H9 (cell line): Measurements from ENCODE around the gene KRT1. TPM values are rescaled to one million over a fixed set of nuclear protein-coding genes. Genes with fewer than 3 reads are reported as not detected.
A peak's percentile ranks its signal among the peaks of the same experiment; 100 is the strongest.

Experiments used
- DNase-seq: peaks from one replicate; pipeline ENCODE4 v3.0.0-alpha.2; 2017
- H2AFZ ChIP-seq: one replicate; pipeline ENCODE4 v1.6.1; 2013; ENCODE audit warnings: mild to moderate bottlenecking, low read length, control low read depth, moderate library complexity
- H2AK5ac ChIP-seq: 2 replicates; pipeline ENCODE4 v1.6.1; 2013; ENCODE audit warnings: low read length, control low read depth, mixed read lengths; ENCODE audit not compliant: insufficient read length
- H2BK120ac ChIP-seq: one replicate; pipeline ENCODE4 v1.6.1; 2013; ENCODE audit warnings: low read depth, mild to moderate bottlenecking, low read length, control low read depth, inconsistent platforms; ENCODE audit not compliant: poor library complexity, severe bottlenecking
- H2BK12ac ChIP-seq: 2 replicates; pipeline ENCODE4 v1.6.1; 2013; ENCODE audit warnings: low read length, control low read depth, mixed read lengths, low read depth; ENCODE audit not compliant: insufficient read length
- H2BK15ac ChIP-seq: 2 replicates; pipeline ENCODE4 v1.6.1; 2013; ENCODE audit warnings: low read depth, low read length, control low read depth
- H2BK20ac ChIP-seq: one replicate; pipeline ENCODE4 v1.6.1; 2013; ENCODE audit warnings: low read depth, mild to moderate bottlenecking, low read length, control low read depth, inconsistent platforms; ENCODE audit not compliant: poor library complexity, severe bottlenecking
- H2BK5ac ChIP-seq: 2 replicates; pipeline ENCODE4 v1.6.1; 2013; ENCODE audit warnings: low read length, control low read depth, mixed read lengths; ENCODE audit not compliant: insufficient read length
- H3K14ac ChIP-seq: 2 replicates; pipeline ENCODE4 v1.6.1; 2013; ENCODE audit warnings: low read length, control low read depth; ENCODE audit not compliant: insufficient read depth
- H3K18ac ChIP-seq: 2 replicates; pipeline ENCODE4 v1.6.1; 2013; ENCODE audit warnings: low read depth, mild to moderate bottlenecking, mixed read lengths, low read length, control low read depth; ENCODE audit not compliant: insufficient read length
- H3K23ac ChIP-seq: 2 replicates; pipeline ENCODE4 v1.6.1; 2013; ENCODE audit warnings: low read length, control low read depth, mixed read lengths, low read depth; ENCODE audit not compliant: insufficient read length
- H3K23me2 ChIP-seq: 2 replicates; pipeline ENCODE4 v1.6.1; 2013; ENCODE audit warnings: low read depth, mild to moderate bottlenecking, mixed read lengths, low read length, control low read depth; ENCODE audit not compliant: insufficient read length, poor library complexity, severe bottlenecking
- H3K27ac ChIP-seq: 2 replicates; pipeline ENCODE4 v1.5.1; 2013; ENCODE audit warnings: low read length, control low read depth, mixed read lengths, low read depth; ENCODE audit not compliant: insufficient read length
- H3K27me3 ChIP-seq: 2 replicates; pipeline ENCODE4 v1.6.1; 2013; ENCODE audit warnings: low read length, control low read depth, inconsistent platforms; ENCODE audit not compliant: insufficient read depth
- H3K4ac ChIP-seq: 2 replicates; pipeline ENCODE4 v1.6.1; 2013; ENCODE audit warnings: low read depth, mild to moderate bottlenecking, control low read depth, inconsistent platforms, low read length, moderate library complexity
- H3K4me1 ChIP-seq: 2 replicates; pipeline ENCODE4 v1.6.1; 2013; ENCODE audit warnings: low read length, control low read depth, inconsistent platforms; ENCODE audit not compliant: insufficient read depth
- H3K4me2 ChIP-seq: 2 replicates; pipeline ENCODE4 v1.6.1; 2013; ENCODE audit warnings: low read length, control low read depth, mixed read lengths; ENCODE audit not compliant: insufficient read length, insufficient read depth
- H3K56ac ChIP-seq: 2 replicates; pipeline ENCODE4 v1.6.1; 2013; ENCODE audit warnings: low read depth, mild to moderate bottlenecking, mixed read lengths, low read length, control low read depth; ENCODE audit not compliant: insufficient read length
- H3K79me1 ChIP-seq: 2 replicates; pipeline ENCODE4 v1.6.1; 2013; ENCODE audit warnings: low read depth, mild to moderate bottlenecking, moderate library complexity, low read length, control low read depth, inconsistent platforms; ENCODE audit not compliant: insufficient read depth, poor library complexity, severe bottlenecking
- H3K79me2 ChIP-seq: 2 replicates; pipeline ENCODE4 v1.6.1; 2013; ENCODE audit warnings: low read length, control low read depth, inconsistent platforms; ENCODE audit not compliant: insufficient read depth
- H3K9ac ChIP-seq: 2 replicates; pipeline ENCODE4 v1.6.1; 2013; ENCODE audit warnings: low read length, control low read depth, mixed read lengths; ENCODE audit not compliant: insufficient read length; ENCODE audit errors: extremely low read depth
- H3K9me3 ChIP-seq: one replicate; pipeline ENCODE4 v1.6.1; 2013; ENCODE audit warnings: low read depth, low read length, inconsistent platforms; ENCODE audit not compliant: control insufficient read depth
- H3T11ph ChIP-seq: one replicate; pipeline ENCODE4 v1.6.1; 2013; ENCODE audit warnings: mild to moderate bottlenecking, low read length, control low read depth, inconsistent platforms
- H4K20me1 ChIP-seq: one replicate; pipeline ENCODE4 v1.6.1; 2013; ENCODE audit not compliant: control insufficient read depth, insufficient read length, insufficient read depth
- H4K5ac ChIP-seq: 2 replicates; pipeline ENCODE4 v1.6.1; 2013; ENCODE audit warnings: low read depth, mild to moderate bottlenecking, mixed read lengths, low read length, control low read depth; ENCODE audit not compliant: insufficient read length
- H4K8ac ChIP-seq: replicated peaks from 2 replicates; pipeline ENCODE4 v1.6.1; 2013; ENCODE audit warnings: low read length, control low read depth, mixed read lengths, low read depth; ENCODE audit not compliant: insufficient read length
- H4K91ac ChIP-seq: 2 replicates; pipeline ENCODE4 v1.6.1; 2013; ENCODE audit warnings: low read depth, mild to moderate bottlenecking, moderate library complexity, mixed read lengths, low read length, control low read depth; ENCODE audit not compliant: insufficient read length
- H3K27ac Mint-ChIP-seq, 3 experiments: 2 replicates in 2 of 3; 3 replicates in 1 of 3; pipeline ENCODE4 v1.8.0; 2020 to 2021; ENCODE audit warnings: mixed read lengths in 3 of 3, mild to moderate bottlenecking in 1 of 3, moderate library complexity in 1 of 3
- H3K27me3 Mint-ChIP-seq: 2 replicates; pipeline ENCODE4 v1.8.0; 2021; ENCODE audit warnings: low read depth, mild to moderate bottlenecking, moderate library complexity, mixed read lengths
- H3K36me3 Mint-ChIP-seq, 3 experiments: 2 replicates in 2 of 3; 3 replicates in 1 of 3; pipeline ENCODE4 v1.8.0; 2020 to 2021; ENCODE audit warnings: low read depth in 3 of 3, mixed read lengths in 3 of 3; ENCODE audit not compliant: insufficient read depth in 1 of 3
- H3K4me1 Mint-ChIP-seq, 2 experiments: 2 replicates each; pipeline ENCODE4 v1.8.0; 2020; ENCODE audit warnings: mixed read lengths in 2 of 2
- H3K4me3 Mint-ChIP-seq, 2 experiments: 2 replicates in 1 of 2; 3 replicates in 1 of 2; pipeline ENCODE4 v1.8.0; 2020 to 2021; ENCODE audit warnings: mild to moderate bottlenecking in 2 of 2, mixed read lengths in 2 of 2, moderate library complexity in 1 of 2
- H3K9me3 Mint-ChIP-seq, 2 experiments: 2 replicates in 1 of 2; 3 replicates in 1 of 2; pipeline ENCODE4 v1.8.0; 2020; ENCODE audit warnings: mild to moderate bottlenecking in 2 of 2, mixed read lengths in 2 of 2, moderate library complexity in 1 of 2
- WGBS: extraction: QIAGEN DNeasy Blood & Tissue Kit; methylation state at CpG from one replicate; pipeline ENCODE4 v1.1.7; 2013; ENCODE audit warnings: missing lambda C conversion rate, low lambda C conversion rate, mixed read lengths; ENCODE audit not compliant: insufficient read length; ENCODE audit errors: extremely low coverage; 5-methylcytosine and 5-hydroxymethylcytosine counted together
- total RNA-seq: library from RNA; stranded (reverse); gene quantifications from 2 replicates; pipeline ENCODE4 v1.2.1, GENCODE V29; 2021
- TF ChIP-seq, protein P1 (sequence below): fragments of 200-600 bp; sonication (generic); conservative IDR thresholded peaks from 3 replicates; pipeline ENCODE4 v1.8.0; 2021; ENCODE audit warnings: antibody characterized with exemption, mild to moderate bottlenecking

Gene KRT1
- total RNA-seq, 1 experiment from 2014 or later: not detected

DNA sequence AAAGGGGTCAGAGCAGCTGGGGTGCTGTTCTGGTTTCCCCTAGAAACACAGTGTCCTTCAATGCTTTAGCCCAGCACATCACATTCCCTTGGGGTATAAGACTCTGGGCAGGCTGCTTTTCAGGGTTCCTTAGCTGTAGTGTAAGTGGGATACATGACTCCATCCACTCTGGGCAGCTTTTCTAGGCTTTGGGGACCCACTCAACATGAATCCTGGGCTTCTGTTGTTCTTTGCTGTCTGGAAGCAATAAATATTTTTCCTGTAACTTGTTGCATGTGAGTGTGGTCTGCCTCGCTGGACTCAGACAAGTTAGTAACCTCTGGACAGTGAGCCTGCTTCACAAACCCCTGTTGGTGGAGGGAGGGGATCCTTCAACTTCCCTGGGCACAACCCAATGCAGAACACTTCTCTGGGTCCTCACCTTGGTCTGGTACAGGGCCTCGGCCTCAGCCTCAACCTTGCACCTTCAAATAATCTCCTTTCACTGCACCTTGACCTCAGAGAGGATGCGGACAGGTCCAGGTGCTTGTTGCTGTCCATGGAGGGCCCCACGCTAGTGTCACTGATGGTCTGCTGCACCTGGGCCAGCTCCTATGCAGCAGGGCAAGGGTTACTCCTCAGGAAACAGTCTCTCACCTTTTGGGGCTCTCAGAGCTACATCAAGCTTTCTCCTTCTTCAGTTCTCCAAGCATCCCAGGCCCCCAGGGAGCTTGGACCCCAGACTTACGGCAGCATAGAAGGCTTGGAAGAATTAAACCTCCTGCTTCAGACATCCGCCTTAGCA, 48.3 kb downstream of the KRT1 start:
- no CpG with 5 or more reads among the region's 6 CpGs for WGBS
- H2BK15ac ChIP-seq: no peak overlapping the region
- H3K9ac ChIP-seq: no peak overlapping the region
- no peaks in the 10 kb centered on the region for H3K4me1 ChIP-seq
- H2BK12ac ChIP-seq: no peak overlapping the region
- Mint-ChIP-seq H3K4me3 (no peak overlapping the region), H3K9me3 (no peaks in the 10 kb centered on the region), H3K27me3 (peaks cover 13% of the 10 kb centered on the region), H3K27ac (no peak overlapping the region), H3K36me3 (no peaks in the 10 kb centered on the region), H3K4me1 (peaks cover 2 to 3% of the 10 kb centered on the region in 2 experiments)
- H3K23me2 ChIP-seq: no peaks in the 10 kb centered on the region
- no peak overlapping the region for H4K8ac ChIP-seq
- no peaks in the 10 kb centered on the region for H3K79me2 ChIP-seq
- H3K23ac ChIP-seq: no peak overlapping the region
- no peak overlapping the region for H4K91ac ChIP-seq
- H3K14ac ChIP-seq: no peak overlapping the region
- no peak overlapping the region for H3K4ac ChIP-seq
- H3K18ac ChIP-seq: no peak overlapping the region
- no peak overlapping the region for H2BK20ac ChIP-seq
- DNase-seq: peak; percentile 24
- H3T11ph ChIP-seq: no peak overlapping the region
- no peaks in the 10 kb centered on the region for H3K9me3 ChIP-seq
- H3K56ac ChIP-seq: no peak overlapping the region
- TF ChIP-seq, protein P1, sequence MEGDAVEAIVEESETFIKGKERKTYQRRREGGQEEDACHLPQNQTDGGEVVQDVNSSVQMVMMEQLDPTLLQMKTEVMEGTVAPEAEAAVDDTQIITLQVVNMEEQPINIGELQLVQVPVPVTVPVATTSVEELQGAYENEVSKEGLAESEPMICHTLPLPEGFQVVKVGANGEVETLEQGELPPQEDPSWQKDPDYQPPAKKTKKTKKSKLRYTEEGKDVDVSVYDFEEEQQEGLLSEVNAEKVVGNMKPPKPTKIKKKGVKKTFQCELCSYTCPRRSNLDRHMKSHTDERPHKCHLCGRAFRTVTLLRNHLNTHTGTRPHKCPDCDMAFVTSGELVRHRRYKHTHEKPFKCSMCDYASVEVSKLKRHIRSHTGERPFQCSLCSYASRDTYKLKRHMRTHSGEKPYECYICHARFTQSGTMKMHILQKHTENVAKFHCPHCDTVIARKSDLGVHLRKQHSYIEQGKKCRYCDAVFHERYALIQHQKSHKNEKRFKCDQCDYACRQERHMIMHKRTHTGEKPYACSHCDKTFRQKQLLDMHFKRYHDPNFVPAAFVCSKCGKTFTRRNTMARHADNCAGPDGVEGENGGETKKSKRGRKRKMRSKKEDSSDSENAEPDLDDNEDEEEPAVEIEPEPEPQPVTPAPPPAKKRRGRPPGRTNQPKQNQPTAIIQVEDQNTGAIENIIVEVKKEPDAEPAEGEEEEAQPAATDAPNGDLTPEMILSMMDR: no peak
- H2BK5ac ChIP-seq: no peak overlapping the region
- no peak overlapping the region for H4K5ac ChIP-seq
- H3K27ac ChIP-seq: no peak overlapping the region
- H2AK5ac ChIP-seq: no peak overlapping the region
- no peaks in the 10 kb centered on the region for H3K79me1 ChIP-seq
- no peaks in the 10 kb centered on the region for H3K27me3 ChIP-seq
- no peak overlapping the region for H2BK120ac ChIP-seq
- H4K20me1 ChIP-seq: no peaks in the 10 kb centered on the region
- H3K4me2 ChIP-seq: no peak overlapping the region
- no peak overlapping the region for H2AFZ ChIP-seq
